Immature natural killer cell (primary cell): ENCODE results near the gene ACTR10. TPM values are rescaled to one million over a fixed set of nuclear protein-coding genes. Genes with fewer than 3 reads are reported as not detected.
"Not testable (repeated sequence)": the region's sequence is repeated elsewhere in the genome, so short reads cannot be mapped to it uniquely, and the experiment has no call there.

Experiments
- DNase-seq, 3 donors: peaks; one replicate each; pipeline ENCODE4 v3.0.0; 2022; ENCODE audit warnings: mixed read lengths in 1 of 3
- H3K27ac Mint-ChIP-seq, 6 donors: one replicate each; pipeline ENCODE4 v1.8.0; 2020; ENCODE audit warnings: mixed read lengths in 6 of 6, mild to moderate bottlenecking in 5 of 6, inconsistent platforms in 4 of 6, moderate library complexity in 3 of 6
- H3K27me3 Mint-ChIP-seq, 3 donors: one replicate each; pipeline ENCODE4 v1.8.0; 2020 to 2021; ENCODE audit warnings: low read depth in 3 of 3, mild to moderate bottlenecking in 3 of 3, mixed read lengths in 3 of 3, moderate library complexity in 3 of 3, inconsistent platforms in 1 of 3
- H3K36me3 Mint-ChIP-seq, 3 donors: one replicate each; pipeline ENCODE4 v1.8.0; 2020; ENCODE audit warnings: mixed read lengths in 3 of 3, inconsistent platforms in 2 of 3, mild to moderate bottlenecking in 2 of 3
- H3K4me1 Mint-ChIP-seq, 2 donors: one replicate each; pipeline ENCODE4 v1.8.0; 2020; ENCODE audit warnings: inconsistent platforms in 2 of 2, mild to moderate bottlenecking in 2 of 2, mixed read lengths in 2 of 2, moderate library complexity in 1 of 2
- H3K4me3 Mint-ChIP-seq, 5 donors: one replicate each; pipeline ENCODE4 v1.8.0; 2020; ENCODE audit warnings: mild to moderate bottlenecking in 5 of 5, mixed read lengths in 5 of 5, inconsistent platforms in 3 of 5, moderate library complexity in 3 of 5
- H3K9me3 Mint-ChIP-seq, 6 donors: one replicate each; pipeline ENCODE4 v1.8.0; 2020; ENCODE audit warnings: mild to moderate bottlenecking in 6 of 6, mixed read lengths in 6 of 6, inconsistent platforms in 4 of 6, moderate library complexity in 3 of 6
- polyA plus RNA-seq, 3 donors: library from polyadenylated mRNA; unstranded; fragments of 300-500 nt; fragmentation: Illumina TruSeq; gene quantifications; one replicate each; pipeline ENCODE4 v1.2.3, GENCODE V29; 2021

Gene ACTR10
- polyA plus RNA-seq, 3 donors from 2014 or later, result 81.7 to 137 (median 111) TPM

GRCh38 chr14:58239244-58240195 lies 39.6 kb downstream of the ACTR10 start:
- no peaks in the 10 kb centered on the region for H3K36me3 Mint-ChIP-seq
- no peak overlapping the region for H3K4me3 Mint-ChIP-seq
- H3K4me1 Mint-ChIP-seq, result peaks cover 15 to 24% of the 10 kb centered on the region in 2 donors
- peak; percentile 83 to 87 (median 83) for DNase-seq
- H3K27me3 Mint-ChIP-seq, result peaks cover 4 to 14% (median 5%) of the 10 kb centered on the region in 3 donors
- no peak overlapping the region for H3K27ac Mint-ChIP-seq
- peaks cover 0 to 2% (median 0%) of the 10 kb centered on the region in 6 donors for H3K9me3 Mint-ChIP-seq

- H3K27me3 Mint-ChIP-seq, result peaks cover 10 to 19% (median 10%) of the 10 kb centered on the region in 3 donors
- H3K4me1 Mint-ChIP-seq, result peaks cover 49 to 53% of the 10 kb centered on the region in 2 donors
- H3K4me3 Mint-ChIP-seq, result peak overlapping the region; percentile 88 to 100 (median 96)
- H3K27ac Mint-ChIP-seq, result peak overlapping the region; percentile 94 to 99 (median 96)
- no peaks in the 10 kb centered on the region for H3K36me3 Mint-ChIP-seq
- no peak for DNase-seq
- peaks cover 0 to 2% (median 0%) of the 10 kb centered on the region in 6 donors for H3K9me3 Mint-ChIP-seq
Observed at GRCh38 chr14:58243790-58244555, 44.0 kb downstream of the ACTR10 start.

GRCh38 chr14:58244556-58245387 lies 44.8 kb downstream of the ACTR10 start, which contains the start of gene PSMA3:
PSMA3 (plus strand) TSS chr14:58244843; CDS start chr14:58244921, 78 bp downstream.
- Mint-ChIP-seq H3K36me3 (no peaks in the 10 kb centered on the region), H3K27me3 (peaks cover 10 to 15% (median 10%) of the 10 kb centered on the region in 3 donors), H3K4me3 (peak within 1 kb of the TSS; percentile 88 to 100 (median 96))

GRCh38 chr14:58245562-58245961 lies 45.6 kb downstream of the ACTR10 start:
- Mint-ChIP-seq H3K36me3 (peaks cover 0 to 5% (median 0%) of the 10 kb centered on the region in 3 donors), H3K4me3 (peak overlapping the region; percentile 88 to 100 (median 96)), H3K27me3 (peaks cover 9 to 10% (median 10%) of the 10 kb centered on the region in 3 donors), H3K4me1 (peaks cover 48 to 56% of the 10 kb centered on the region in 2 donors), H3K27ac (peak overlapping the region; percentile 94 to 99 (median 96)), H3K9me3 (no peaks in the 10 kb centered on the region)
- DNase-seq, result no peak

More at GRCh38 chr14:58244556-58245387, 44.8 kb downstream of the ACTR10 start, which contains the start of gene PSMA3:
- Mint-ChIP-seq H3K9me3 (peaks cover 0 to 1% (median 0%) of the 10 kb centered on the region in 6 donors), H3K27ac (peak within 1 kb of the TSS; percentile 94 to 99 (median 96)), H3K4me1 (peaks cover 49 to 52% of the 10 kb centered on the region in 2 donors)
- DNase-seq, result peak; percentile 97 to 98 (median 98)

- peaks cover 39 to 52% of the 10 kb centered on the region in 2 donors for H3K4me1 Mint-ChIP-seq
- DNase-seq, result no peak
- H3K27me3 Mint-ChIP-seq, result peaks cover 4 to 5% (median 4%) of the 10 kb centered on the region in 3 donors
- no peaks in the 10 kb centered on the region for H3K9me3 Mint-ChIP-seq
- peaks cover 0 to 18% (median 8%) of the 10 kb centered on the region in 3 donors for H3K36me3 Mint-ChIP-seq
- H3K4me3 Mint-ChIP-seq, result no peak overlapping the region
- no peak overlapping the region for H3K27ac Mint-ChIP-seq
Observed at GRCh38 chr14:58249611-58250010, 49.7 kb downstream of the ACTR10 start.

GRCh38 chr14:58258156-58258555 lies 58.2 kb downstream of the ACTR10 start:
- Mint-ChIP-seq H3K36me3 (peaks cover 0 to 17% (median 8%) of the 10 kb centered on the region in 3 donors), H3K4me1 (peaks cover 6 to 22% of the 10 kb centered on the region in 2 donors), H3K9me3 (no peaks in the 10 kb centered on the region), H3K4me3 (no peak overlapping the region), H3K27me3 (no peaks in the 10 kb centered on the region), H3K27ac (peak overlapping the region in 1 of 6 donors; percentile 5)
- DNase-seq, result no peak

- H3K4me3 Mint-ChIP-seq, H3K27ac Mint-ChIP-seq, H3K9me3 Mint-ChIP-seq, H3K27me3 Mint-ChIP-seq, DNase-seq: not testable (repeated sequence)
- Mint-ChIP-seq H3K4me1 (peaks cover 4 to 43% of the 10 kb centered on the region in 2 donors), H3K36me3 (peaks cover 0 to 36% (median 23%) of the 10 kb centered on the region in 3 donors)
Observed at GRCh38 chr14:58262005-58262404, 62.1 kb downstream of the ACTR10 start.

GRCh38 chr14:58265401-58265800 lies 65.5 kb downstream of the ACTR10 start:
- Mint-ChIP-seq H3K36me3 (peaks cover 0 to 40% (median 15%) of the 10 kb centered on the region in 3 donors), H3K27ac (peak overlapping the region in 1 of 6 donors; percentile 1), H3K4me3 (no peak overlapping the region), H3K4me1 (peaks cover 0 to 34% of the 10 kb centered on the region in 2 donors), H3K27me3 (peaks cover 0 to 3% (median 0%) of the 10 kb centered on the region in 3 donors), H3K9me3 (no peaks in the 10 kb centered on the region)
- DNase-seq, result no peak

- H3K27ac Mint-ChIP-seq, result peak overlapping the region in 4 of 6 donors; percentile 19 to 32 (median 28)
- H3K9me3 Mint-ChIP-seq, result no peaks in the 10 kb centered on the region
- H3K4me1 Mint-ChIP-seq, result peaks cover 18 to 44% of the 10 kb centered on the region in 2 donors
- DNase-seq, result no peak
- H3K27me3 Mint-ChIP-seq, result peaks cover 0 to 3% (median 0%) of the 10 kb centered on the region in 3 donors
- H3K4me3 Mint-ChIP-seq, result no peak overlapping the region
- peaks cover 0 to 44% (median 16%) of the 10 kb centered on the region in 3 donors for H3K36me3 Mint-ChIP-seq
Observed at GRCh38 chr14:58270628-58271027, 70.7 kb downstream of the ACTR10 start.

GRCh38 chr14:58272588-58273372 lies 72.8 kb downstream of the ACTR10 start:
- Mint-ChIP-seq H3K4me3 (no peak overlapping the region), H3K27me3 (peaks cover 0 to 3% (median 0%) of the 10 kb centered on the region in 3 donors), H3K9me3 (no peaks in the 10 kb centered on the region), H3K36me3 (peaks cover 0 to 30% (median 7%) of the 10 kb centered on the region in 3 donors), H3K4me1 (peaks cover 30 to 42% of the 10 kb centered on the region in 2 donors), H3K27ac (no peak overlapping the region)
- no peak for DNase-seq

- Mint-ChIP-seq H3K9me3 (no peaks in the 10 kb centered on the region), H3K4me1 (peaks cover 37 to 59% of the 10 kb centered on the region in 2 donors), H3K36me3 (peaks cover 0 to 28% (median 10%) of the 10 kb centered on the region in 3 donors), H3K4me3 (peak overlapping the region; percentile 0 to 69 (median 53)), H3K27me3 (peaks cover 0 to 3% (median 2%) of the 10 kb centered on the region in 3 donors), H3K27ac (peak overlapping the region; percentile 53 to 91 (median 66))
- no peak for DNase-seq
Observed at GRCh38 chr14:58274881-58275280, 74.9 kb downstream of the ACTR10 start.
